GM12892 (cell line): Measurements from ENCODE around the gene IL24.

Experiments
- POLR2A ChIP-seq: IDR thresholded peaks from 2 replicates; pipeline ENCODE4 v1.6.1; 2011; ENCODE audit warnings: low read depth, low read length, control low read depth
- POLR2AphosphoS5 ChIP-seq: IDR thresholded peaks from 2 replicates; pipeline ENCODE4 v1.6.1; 2011; ENCODE audit warnings: low read depth, low read length, control low read depth
- TAF1 ChIP-seq: IDR thresholded peaks from 2 replicates; pipeline ENCODE4 v1.6.1; 2011; ENCODE audit warnings: low read depth, mild to moderate bottlenecking, control low read depth, low read length, borderline replicate concordance

DNA sequence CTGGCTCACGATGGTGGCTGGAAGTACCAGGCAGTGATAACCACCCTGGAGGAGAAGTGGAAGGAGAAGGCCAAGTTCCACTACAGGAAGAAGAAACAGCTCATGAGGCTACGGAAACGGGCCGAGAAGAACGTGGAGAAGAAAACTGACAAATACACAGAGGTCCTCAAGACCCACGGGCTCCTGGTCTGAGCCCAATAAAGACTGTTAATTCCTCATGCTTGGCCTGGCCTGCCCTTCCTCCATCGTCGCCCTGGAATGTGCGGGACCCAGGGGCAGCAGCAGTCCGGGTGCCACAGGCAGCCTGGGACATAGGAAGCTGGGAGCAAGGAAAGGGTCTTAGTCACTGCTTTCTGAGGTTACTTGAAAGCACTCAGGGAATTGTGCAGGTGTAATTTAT is 10.8 kb downstream of the IL24 start:
- TF ChIP-seq POLR2AphosphoS5 = no peak
- no peak for TF ChIP-seq POLR2A
- no peak for TF ChIP-seq TAF1
